WTC11 (cell line): ENCODE data around the gene ZFHX3. TPM values are rescaled to one million over a fixed set of nuclear protein-coding genes. Genes with fewer than 3 reads are reported as not detected.

Experiments used
- ATAC-seq: fragments of 200-7000 bp; cut with Tn5 transposase; 2 replicates; pipeline ENCODE4 v1.10.0; 2021; ENCODE audit warnings: mild to moderate bottlenecking, moderate library complexity
- CTCF ChIA-PET: fragments of 300-600 bp; sonication (Branson Sonifier 250); formaldehyde crosslinking; loops from one replicate; lab custom pipeline; 2021; ENCODE audit warnings: antibody characterized with exemption; lab: Charles Lee
- POLR2A ChIA-PET: fragments of 350-600 bp; sonication (Branson Sonifier 250); formaldehyde crosslinking; loops from one replicate; lab custom pipeline; 2021; ENCODE audit warnings: antibody characterized with exemption; lab: Charles Lee
- DNase-seq: peaks from one replicate; pipeline ENCODE4 v3.0.0; 2021; ENCODE audit warnings: low spot score
- H3K27ac Mint-ChIP-seq: 2 replicates; pipeline ENCODE4 v1.8.0; 2021; ENCODE audit warnings: mixed read lengths
- H3K27me3 Mint-ChIP-seq: 2 replicates; pipeline ENCODE4 v1.8.0; 2021; ENCODE audit warnings: low read depth, mild to moderate bottlenecking, moderate library complexity, mixed read lengths
- H3K36me3 Mint-ChIP-seq: 2 replicates; pipeline ENCODE4 v1.8.0; 2021; ENCODE audit warnings: mixed read lengths
- H3K4me1 Mint-ChIP-seq: 2 replicates; pipeline ENCODE4 v1.8.0; 2022; ENCODE audit warnings: mixed read lengths
- H3K4me3 Mint-ChIP-seq: 2 replicates; pipeline ENCODE4 v1.8.0; 2021; ENCODE audit warnings: mild to moderate bottlenecking, moderate library complexity, mixed read lengths
- H3K9me3 Mint-ChIP-seq: 2 replicates; pipeline ENCODE4 v1.8.0; 2021; ENCODE audit warnings: mixed read lengths
- ARID4B ChIP-seq: sonication (generic); formaldehyde crosslinking; IDR thresholded peaks from 2 replicates; pipeline ENCODE4 v1.8.0; 2023; ENCODE audit warnings: missing genetic modification reagents, mild to moderate bottlenecking, borderline replicate concordance
- ATF3 ChIP-seq: sonication (generic); formaldehyde crosslinking; conservative IDR thresholded peaks from 2 replicates; pipeline ENCODE4 v1.8.1; 2022; ENCODE audit warnings: mild to moderate bottlenecking, missing genetic modification reagents
- ATF6 ChIP-seq: sonication (generic); formaldehyde crosslinking; IDR thresholded peaks from 2 replicates; pipeline ENCODE4 v1.8.1; 2023; ENCODE audit warnings: mild to moderate bottlenecking, missing genetic modification reagents
- E2F5 ChIP-seq: sonication (generic); formaldehyde crosslinking; IDR thresholded peaks from 2 replicates; pipeline ENCODE4 v1.8.1; 2022; ENCODE audit warnings: mild to moderate bottlenecking, moderate library complexity, missing genetic modification reagents
- FOXJ3 ChIP-seq: sonication (generic); formaldehyde crosslinking; IDR thresholded peaks from 2 replicates; pipeline ENCODE4 v1.9.0; 2021; ENCODE audit warnings: missing genetic modification reagents, mild to moderate bottlenecking, borderline replicate concordance
- FOXK1 ChIP-seq: sonication (generic); formaldehyde crosslinking; IDR thresholded peaks from 2 replicates; pipeline ENCODE4 v1.8.0; 2022; ENCODE audit warnings: mild to moderate bottlenecking, moderate library complexity, missing genetic modification reagents
- FOXP1 ChIP-seq: sonication (generic); formaldehyde crosslinking; IDR thresholded peaks from 2 replicates; pipeline ENCODE4 v1.8.0; 2022; ENCODE audit warnings: missing genetic modification reagents, mild to moderate bottlenecking, moderate library complexity, borderline replicate concordance
- GABPB1 ChIP-seq: sonication (generic); formaldehyde crosslinking; IDR thresholded peaks from 2 replicates; pipeline ENCODE4 v1.8.1; 2023; ENCODE audit warnings: mild to moderate bottlenecking, missing genetic modification reagents
- GRHL2 ChIP-seq: fragments of 250-450 bp; sonication (Bioruptor Pico); IDR thresholded peaks from 2 replicates; pipeline ENCODE4 v1.8.0; 2022; ENCODE audit warnings: mild to moderate bottlenecking, moderate library complexity; ENCODE audit not compliant: insufficient replicate concordance, severe bottlenecking
- HMGA2 ChIP-seq: fragments of 250-450 bp; sonication (Bioruptor Pico); IDR thresholded peaks from 2 replicates; pipeline ENCODE4 v1.4.0; 2021; ENCODE audit warnings: mild to moderate bottlenecking, moderate library complexity
- IRF2 ChIP-seq: sonication (generic); formaldehyde crosslinking; IDR thresholded peaks from 2 replicates; pipeline ENCODE4 v1.8.0; 2022; ENCODE audit warnings: low read depth, missing genetic modification reagents, borderline replicate concordance
- JAZF1 ChIP-seq: fragments of 250-450 bp; sonication (Bioruptor Pico); IDR thresholded peaks from 2 replicates; pipeline ENCODE4 v1.9.0; 2021; ENCODE audit warnings: moderate library complexity, mild to moderate bottlenecking, inconsistent platforms
- MXD4 ChIP-seq: fragments of 250-450 bp; sonication (Bioruptor Pico); IDR thresholded peaks from 2 replicates; pipeline ENCODE4 v1.8.0; 2021; ENCODE audit warnings: mild to moderate bottlenecking, moderate library complexity, borderline replicate concordance
- NR2C2 ChIP-seq: sonication (generic); formaldehyde crosslinking; IDR thresholded peaks from 2 replicates; pipeline ENCODE4 v1.8.0; 2022; ENCODE audit warnings: mild to moderate bottlenecking, missing genetic modification reagents
- OVOL2 ChIP-seq: fragments of 250-450 bp; sonication (Bioruptor Pico); IDR thresholded peaks from 2 replicates; pipeline ENCODE4 v1.9.0; 2021; ENCODE audit warnings: mild to moderate bottlenecking, borderline replicate concordance
- PREB ChIP-seq: sonication (generic); formaldehyde crosslinking; IDR thresholded peaks from 2 replicates; pipeline ENCODE4 v1.8.1; 2022; ENCODE audit warnings: mild to moderate bottlenecking, missing genetic modification reagents, moderate library complexity, borderline replicate concordance
- SMAD3 ChIP-seq: sonication (generic); formaldehyde crosslinking; IDR thresholded peaks from 2 replicates; pipeline ENCODE4 v1.8.0; 2022; ENCODE audit warnings: missing genetic modification reagents, mild to moderate bottlenecking, borderline replicate concordance
- TEAD4 ChIP-seq: sonication (generic); formaldehyde crosslinking; IDR thresholded peaks from 2 replicates; pipeline ENCODE4 v1.8.0; 2022; ENCODE audit warnings: mild to moderate bottlenecking, missing genetic modification reagents
- USF2 ChIP-seq: sonication (generic); formaldehyde crosslinking; IDR thresholded peaks from 2 replicates; pipeline ENCODE4 v1.8.1; 2023; ENCODE audit warnings: mild to moderate bottlenecking, missing genetic modification reagents, moderate library complexity
- ZMAT4 ChIP-seq: fragments of 250-450 bp; sonication (Bioruptor Pico); IDR thresholded peaks from 2 replicates; pipeline ENCODE4 v1.9.0; 2021; ENCODE audit warnings: mild to moderate bottlenecking
- ZNF138 ChIP-seq: sonication (generic); formaldehyde crosslinking; conservative IDR thresholded peaks from 2 replicates; pipeline ENCODE4 v1.8.1; 2022; ENCODE audit warnings: mild to moderate bottlenecking, moderate library complexity, missing genetic modification reagents
- ZNF317 ChIP-seq: sonication (generic); formaldehyde crosslinking; IDR thresholded peaks from 2 replicates; pipeline ENCODE4 v1.8.1; 2023; ENCODE audit warnings: low read depth, mild to moderate bottlenecking, moderate library complexity, missing genetic modification reagents, borderline replicate concordance
- total RNA-seq: library from RNA; stranded (reverse); gene quantifications from 3 replicates; pipeline ENCODE4 v1.2.3, GENCODE V29; 2021

Gene ZFHX3
- total RNA-seq, 1 experiment from 2014 or later = 5.7 TPM

GRCh38 chr16:72836181-72836580, 211.7 kb downstream of the ZFHX3 start:
- ATAC-seq (no peak), DNase-seq (no peak)
- no peak overlapping the region for H3K27ac Mint-ChIP-seq
- H3K4me3 Mint-ChIP-seq = no peak overlapping the region
- ChIA-PET CTCF (interaction anchor here (0.5 to 4.7 kb wide), 7 partner anchors 11 to 255 kb away, joined by 3 to 98 read pairs (median 6); no protein-coding TSS in a partner anchor), POLR2A (no interaction called here)
- no peaks in the 10 kb centered on the region for H3K36me3 Mint-ChIP-seq
- peaks cover 34% of the 10 kb centered on the region for H3K4me1 Mint-ChIP-seq
- TF ChIP-seq HMGA2 (CRISPR knock-in tag) (no peak), ZNF317 (no peak), NR2C2 (CRISPR knock-in tag) (no peak), IRF2 (CRISPR knock-in tag) (no peak), GRHL2 (CRISPR knock-in tag) (no peak), MXD4 (CRISPR knock-in tag) (no peak), GABPB1 (CRISPR knock-in tag) (no peak), JAZF1 (CRISPR knock-in tag) (no peak), USF2 (CRISPR knock-in tag) (no peak), ZNF138 (no peak)
- no peaks in the 10 kb centered on the region for H3K9me3 Mint-ChIP-seq
- no peaks in the 10 kb centered on the region for H3K27me3 Mint-ChIP-seq

- Mint-ChIP-seq H3K4me1 (peaks cover 32% of the 10 kb centered on the region), H3K27me3 (no peaks in the 10 kb centered on the region), H3K4me3 (no peak overlapping the region), H3K36me3 (no peaks in the 10 kb centered on the region), H3K27ac (no peak overlapping the region), H3K9me3 (no peaks in the 10 kb centered on the region)
- ChIA-PET POLR2A (no interaction called here), CTCF (interaction anchor here (1.5 to 5.1 kb wide), 4 partner anchors 11 to 379 kb away, joined by 3 to 101 read pairs (median 52); no protein-coding TSS in a partner anchor)
- ATAC-seq = no peak
- DNase-seq = no peak
- no peak for TF ChIP-seq ZNF317
- no peak for TF ChIP-seq FOXJ3 (CRISPR knock-in tag)
- no peak for TF ChIP-seq FOXP1 (CRISPR knock-in tag)
- no peak for TF ChIP-seq PREB (CRISPR knock-in tag)
- no peak for TF ChIP-seq ARID4B (CRISPR knock-in tag)
- TF ChIP-seq SMAD3 (CRISPR knock-in tag) = no peak
- TF ChIP-seq OVOL2 (CRISPR knock-in tag) = no peak
- no peak for TF ChIP-seq ATF6
- TF ChIP-seq FOXK1 (CRISPR knock-in tag) = no peak
- TF ChIP-seq IRF2 (CRISPR knock-in tag) = no peak
- no peak for TF ChIP-seq ATF3 (CRISPR knock-in tag)
- TF ChIP-seq TEAD4 (CRISPR knock-in tag) = no peak
- no peak for TF ChIP-seq ZMAT4 (CRISPR knock-in tag)
- no peak for TF ChIP-seq E2F5 (CRISPR knock-in tag)
These were observed 212.8 kb downstream of the ZFHX3 start for GRCh38 chr16:72835086-72835485.
